ENCODE measurements around the gene MSH3.

DNA sequence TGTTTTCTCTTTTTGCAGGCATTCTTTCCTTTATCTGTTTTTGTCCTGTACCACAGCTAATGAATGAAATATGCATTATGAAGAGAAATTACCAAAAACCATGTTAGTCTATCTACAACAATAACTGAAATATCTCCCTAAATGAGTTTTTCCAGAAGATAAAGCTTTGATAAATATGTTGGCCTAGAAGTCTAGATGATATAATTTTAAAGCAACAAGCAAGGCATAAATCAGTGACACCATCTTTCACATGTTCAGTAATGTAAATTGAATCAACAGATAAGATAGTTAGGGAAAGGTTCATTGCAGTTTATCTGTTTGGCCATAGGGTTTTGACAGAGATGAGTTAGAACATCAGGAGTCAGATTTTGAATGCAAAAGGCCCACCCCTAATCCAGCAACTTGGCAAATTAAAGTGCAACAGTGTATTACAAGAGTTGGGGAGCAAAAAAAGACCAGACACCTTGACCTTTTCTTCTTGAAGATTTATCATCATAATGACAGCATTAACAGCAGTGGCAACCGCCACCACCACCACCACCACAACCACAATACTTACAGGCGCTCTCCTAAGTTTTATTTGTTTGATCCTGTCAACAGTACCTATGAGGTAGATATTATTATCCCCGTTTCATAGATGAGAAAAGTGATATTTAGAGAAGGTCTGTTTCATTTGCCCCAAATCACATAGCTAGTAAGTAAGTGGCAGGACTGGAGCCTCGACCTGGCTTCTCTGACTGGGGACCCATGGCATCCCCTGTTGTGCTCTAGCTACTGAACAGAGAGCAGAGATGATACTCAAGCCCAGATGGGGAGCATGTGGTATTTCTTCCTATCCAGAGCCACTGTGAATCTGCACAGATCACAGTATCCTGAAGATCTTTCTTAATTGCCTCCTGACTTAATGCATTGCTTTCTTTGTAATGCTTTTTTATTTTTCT is 123.2 kb downstream of the MSH3 start:
- TF ChIP-seq, protein P1, sequence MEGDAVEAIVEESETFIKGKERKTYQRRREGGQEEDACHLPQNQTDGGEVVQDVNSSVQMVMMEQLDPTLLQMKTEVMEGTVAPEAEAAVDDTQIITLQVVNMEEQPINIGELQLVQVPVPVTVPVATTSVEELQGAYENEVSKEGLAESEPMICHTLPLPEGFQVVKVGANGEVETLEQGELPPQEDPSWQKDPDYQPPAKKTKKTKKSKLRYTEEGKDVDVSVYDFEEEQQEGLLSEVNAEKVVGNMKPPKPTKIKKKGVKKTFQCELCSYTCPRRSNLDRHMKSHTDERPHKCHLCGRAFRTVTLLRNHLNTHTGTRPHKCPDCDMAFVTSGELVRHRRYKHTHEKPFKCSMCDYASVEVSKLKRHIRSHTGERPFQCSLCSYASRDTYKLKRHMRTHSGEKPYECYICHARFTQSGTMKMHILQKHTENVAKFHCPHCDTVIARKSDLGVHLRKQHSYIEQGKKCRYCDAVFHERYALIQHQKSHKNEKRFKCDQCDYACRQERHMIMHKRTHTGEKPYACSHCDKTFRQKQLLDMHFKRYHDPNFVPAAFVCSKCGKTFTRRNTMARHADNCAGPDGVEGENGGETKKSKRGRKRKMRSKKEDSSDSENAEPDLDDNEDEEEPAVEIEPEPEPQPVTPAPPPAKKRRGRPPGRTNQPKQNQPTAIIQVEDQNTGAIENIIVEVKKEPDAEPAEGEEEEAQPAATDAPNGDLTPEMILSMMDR (IDR thresholded peaks at IDR 0.05; ENCODE audit: low read length) = no peak
- no peak for TF ChIP-seq EZH2 (optimal IDR thresholded peaks at IDR 0.05; ENCODE audit: low read depth, low read length)
